GM23338 (cell line): Measurements from ENCODE around the gene TBC1D3B. TPM values are rescaled to one million over a fixed set of nuclear protein-coding genes. Genes with fewer than 3 reads are reported as not detected.

Experiments used
- ATAC-seq: fragments of 200-7000 bp; cut with Tn5 transposase; 3 replicates; pipeline ENCODE4 v1.9.1; 2020
- DNase-seq: peaks from one replicate; pipeline ENCODE4 v3.0.0-alpha.2; 2015; ENCODE audit warnings: low spot score
- H2AFZ ChIP-seq: fragments of 200-600 bp; sonication (generic); 2 replicates; pipeline ENCODE4 v1.8.0; 2016; ENCODE audit warnings: antibody characterized with exemption, mild to moderate bottlenecking, moderate library complexity
- H3F3A ChIP-seq: fragments of 200-600 bp; sonication (generic); replicated peaks from 2 replicates; pipeline ENCODE4 v1.8.0; 2017; ENCODE audit warnings: antibody characterized with exemption, mixed run types, low read depth
- H3K27ac ChIP-seq: fragments of 200-600 bp; sonication (generic); 2 replicates; pipeline ENCODE4 v1.6.1; 2016; ENCODE audit warnings: low read depth
- H3K27me3 ChIP-seq: fragments of 200-600 bp; sonication (generic); 2 replicates; pipeline ENCODE4 v1.8.0; 2016; ENCODE audit warnings: mild to moderate bottlenecking, mixed run types, moderate library complexity; ENCODE audit not compliant: insufficient read depth
- H3K36me3 ChIP-seq: fragments of 200-600 bp; sonication (generic); 2 replicates; pipeline ENCODE4 v1.8.0; 2016; ENCODE audit warnings: mild to moderate bottlenecking; ENCODE audit not compliant: insufficient read depth
- H3K4me1 ChIP-seq: fragments of 200-600 bp; sonication (generic); 2 replicates; pipeline ENCODE4 v1.8.0; 2016; ENCODE audit warnings: mild to moderate bottlenecking, moderate library complexity; ENCODE audit not compliant: insufficient read depth
- H3K4me2 ChIP-seq: fragments of 200-600 bp; sonication (generic); 2 replicates; pipeline ENCODE4 v1.7.1; 2017; ENCODE audit warnings: mixed run types
- H3K4me3 ChIP-seq: fragments of 200-600 bp; sonication (generic); 2 replicates; pipeline ENCODE4 v1.6.1; 2016; ENCODE audit warnings: mixed run types
- H3K79me2 ChIP-seq: fragments of 200-600 bp; sonication (generic); replicated peaks from 2 replicates; pipeline ENCODE4 v1.8.0; 2017; ENCODE audit warnings: mild to moderate bottlenecking; ENCODE audit not compliant: insufficient read depth
- H3K9me2 ChIP-seq: fragments of 200-600 bp; sonication (generic); 2 replicates; pipeline ENCODE4 v1.8.0; 2017; ENCODE audit not compliant: insufficient read depth
- H4K20me1 ChIP-seq: fragments of 200-600 bp; sonication (generic); replicated peaks from 2 replicates; pipeline ENCODE4 v1.8.0; 2017; ENCODE audit warnings: mild to moderate bottlenecking; ENCODE audit not compliant: insufficient read depth
- H3K27ac Mint-ChIP-seq: 2 replicates; pipeline ENCODE4 v1.8.0; 2020; ENCODE audit warnings: inconsistent platforms, mild to moderate bottlenecking, moderate library complexity, mixed read lengths
- H3K27me3 Mint-ChIP-seq: 3 replicates; pipeline ENCODE4 v1.8.0; 2022; ENCODE audit warnings: low read depth, mild to moderate bottlenecking, moderate library complexity, mixed read lengths, inconsistent platforms; ENCODE audit not compliant: insufficient read depth, poor library complexity
- H3K36me3 Mint-ChIP-seq: 3 replicates; pipeline ENCODE4 v1.8.0; 2021; ENCODE audit warnings: low read depth, mild to moderate bottlenecking, inconsistent platforms, moderate library complexity, mixed read lengths
- H3K4me1 Mint-ChIP-seq: 3 replicates; pipeline ENCODE4 v1.8.0; 2020; ENCODE audit warnings: mild to moderate bottlenecking, inconsistent platforms, mixed read lengths
- H3K4me3 Mint-ChIP-seq: 3 replicates; pipeline ENCODE4 v1.8.0; 2021; ENCODE audit warnings: moderate library complexity, mild to moderate bottlenecking, inconsistent platforms, mixed read lengths
- H3K9me3 Mint-ChIP-seq: 3 replicates; pipeline ENCODE4 v1.8.0; 2020; ENCODE audit warnings: moderate library complexity, mild to moderate bottlenecking, inconsistent platforms, mixed read lengths
- CREB1 ChIP-seq: fragments of 250-450 bp; sonication (Bioruptor Pico); IDR thresholded peaks from 2 replicates; pipeline ENCODE4 v1.5.0; 2020; ENCODE audit warnings: low read depth, mild to moderate bottlenecking, moderate library complexity
- CTCF ChIP-seq, 2 experiments: fragments of 200-600 bp in 1 of 2; sonication (generic) in 1 of 2; conservative IDR thresholded peaks; 2 replicates each; pipeline versions ENCODE4 v1.5.1 to v1.6.1; 2016 to 2017; ENCODE audit warnings: antibody characterized with exemption in 2 of 2, low read depth in 2 of 2, mild to moderate bottlenecking in 2 of 2, moderate library complexity in 1 of 2
- ETS1 ChIP-seq: IDR thresholded peaks from 2 replicates; pipeline ENCODE4 v1.6.1; 2016; ENCODE audit warnings: antibody characterized with exemption
- EZH2 ChIP-seq: fragments of 200-600 bp; sonication (generic); IDR thresholded peaks from one replicate; pipeline ENCODE4 v1.8.0; 2017; ENCODE audit warnings: antibody characterized with exemption, mild to moderate bottlenecking, low read depth; ENCODE audit not compliant: unreplicated experiment
- EZH2phosphoT487 ChIP-seq: fragments of 200-600 bp; sonication (generic); IDR thresholded peaks from one replicate; pipeline ENCODE4 v1.8.1; 2018; ENCODE audit warnings: antibody characterized with exemption; ENCODE audit not compliant: unreplicated experiment
- JUNB ChIP-seq: IDR thresholded peaks from one replicate; pipeline ENCODE4 v1.6.1; 2016; ENCODE audit warnings: antibody characterized with exemption; ENCODE audit not compliant: unreplicated experiment
- NANOG ChIP-seq: IDR thresholded peaks from 2 replicates; pipeline ENCODE4 v1.6.1; 2016; ENCODE audit warnings: antibody characterized with exemption, borderline replicate concordance
- POLR2AphosphoS5 ChIP-seq: IDR thresholded peaks from 2 replicates; pipeline ENCODE4 v1.6.1; 2016; ENCODE audit warnings: antibody characterized with exemption, low read depth
- REST ChIP-seq: IDR thresholded peaks from one replicate; pipeline ENCODE4 v1.6.1; 2018; ENCODE audit warnings: antibody characterized with exemption; ENCODE audit not compliant: unreplicated experiment
- STAT1 ChIP-seq: IDR thresholded peaks from one replicate; pipeline ENCODE4 v1.6.1; 2016; ENCODE audit warnings: antibody characterized with exemption; ENCODE audit not compliant: unreplicated experiment
- ZNF114 ChIP-seq: fragments of 250-450 bp; sonication (Bioruptor Pico); IDR thresholded peaks from 2 replicates; pipeline ENCODE4 v1.5.0; 2020; ENCODE audit warnings: mild to moderate bottlenecking, moderate library complexity
- ZNF331 ChIP-seq: fragments of 250-450 bp; sonication (Bioruptor Pico); IDR thresholded peaks from 2 replicates; pipeline ENCODE4 v1.5.0; 2020; ENCODE audit warnings: low read depth, mild to moderate bottlenecking, moderate library complexity
- ZNF462 ChIP-seq: fragments of 250-450 bp; sonication (Bioruptor Pico); IDR thresholded peaks from 2 replicates; pipeline ENCODE4 v1.5.0; 2020; ENCODE audit warnings: mild to moderate bottlenecking, moderate library complexity
- polyA plus RNA-seq: library from polyadenylated mRNA; unstranded; fragments of >200 nt; fragmentation: Nextera tagmentation; extraction: Ambion mirVana; gene quantifications from 2 replicates; pipeline ENCODE4 v1.2.1, GENCODE V29; 2016
- total RNA-seq: library from RNA; depleted of rRNA; stranded (reverse); fragments of >200 nt; shearing (Covaris generic); gene quantifications from 2 replicates; pipeline ENCODE4 v1.2.3, GENCODE V29; 2014

Gene TBC1D3B
- total and polyA plus RNA-seq, 2 experiments from 2014 or later, result 0.95 to 1.3 TPM

- no peak overlapping the region for H2AFZ ChIP-seq
- no peak overlapping the region for H3K27ac ChIP-seq
- Mint-ChIP-seq H3K9me3 (no peaks in the 10 kb centered on the region), H3K27me3 (no peaks in the 10 kb centered on the region), H3K4me1 (no peaks in the 10 kb centered on the region; the same call in 2 of the 3 replicates), H3K36me3 (no peaks in the 10 kb centered on the region), H3K4me3 (no peak overlapping the region), H3K27ac (no peak overlapping the region)
- no peak overlapping the region for H3K4me2 ChIP-seq
- H3K4me3 ChIP-seq, result no peak overlapping the region
- no peaks in the 10 kb centered on the region for H3F3A ChIP-seq
- H3K79me2 ChIP-seq, result no peaks in the 10 kb centered on the region
- DNase-seq (no peak), ATAC-seq (no peak)
- no peaks in the 10 kb centered on the region for H4K20me1 ChIP-seq
- no peaks in the 10 kb centered on the region for H3K36me3 ChIP-seq
- no peaks in the 10 kb centered on the region for H3K4me1 ChIP-seq
- no peaks in the 10 kb centered on the region for H3K27me3 ChIP-seq
- no peaks in the 10 kb centered on the region for H3K9me2 ChIP-seq
- no peak for TF ChIP-seq ZNF114
- no peak for TF ChIP-seq REST
- TF ChIP-seq JUNB, result no peak
- no peak for TF ChIP-seq EZH2phosphoT487
- TF ChIP-seq ETS1, result no peak
- TF ChIP-seq CREB1 (CRISPR knock-in tag), result no peak
- TF ChIP-seq ZNF331 (CRISPR knock-in tag), result no peak
- no peak for TF ChIP-seq NANOG
- TF ChIP-seq CTCF (conservative IDR thresholded peaks at IDR 0.05; ENCODE audit: low read depth in 2 of 2), result no peak
- no peak for TF ChIP-seq ZNF462 (CRISPR knock-in tag)
- TF ChIP-seq STAT1, result no peak
- no peak for TF ChIP-seq EZH2
- no peak for TF ChIP-seq POLR2AphosphoS5
Measured at GRCh38 chr17:36153895-36154610, 22.4 kb downstream of the TBC1D3B start.
